Fibroblast of villous mesenchyme (primary cell): ENCODE data around the gene SLC44A1. TPM values are rescaled to one million over a fixed set of nuclear protein-coding genes. Genes with fewer than 3 reads are reported as not detected.
A peak's percentile ranks its signal among the peaks of the same experiment; 100 is the strongest.

ENCODE experiments used
- DNase-seq: peaks from one replicate; pipeline ENCODE4 v3.0.0-alpha.2; 2010; ENCODE audit warnings: low read depth
- H3K4me3 ChIP-seq: 2 replicates; pipeline ENCODE4 v1.5.1; 2011; ENCODE audit warnings: low read depth, mild to moderate bottlenecking, low read length
- total RNA-seq: library from RNA; depleted of rRNA; stranded (reverse); fragments of >200 nt; gene quantifications from 2 replicates; pipeline ENCODE4 v1.2.3, GENCODE V29; 2012
- TF ChIP-seq, protein P1 (sequence below): IDR thresholded peaks from 2 replicates; pipeline ENCODE4 v1.5.1; 2012; ENCODE audit warnings: low read depth, mild to moderate bottlenecking, low read length; ENCODE audit not compliant: insufficient read depth

Gene SLC44A1
- total RNA-seq, 1 donor: 37.1 TPM

DNA sequence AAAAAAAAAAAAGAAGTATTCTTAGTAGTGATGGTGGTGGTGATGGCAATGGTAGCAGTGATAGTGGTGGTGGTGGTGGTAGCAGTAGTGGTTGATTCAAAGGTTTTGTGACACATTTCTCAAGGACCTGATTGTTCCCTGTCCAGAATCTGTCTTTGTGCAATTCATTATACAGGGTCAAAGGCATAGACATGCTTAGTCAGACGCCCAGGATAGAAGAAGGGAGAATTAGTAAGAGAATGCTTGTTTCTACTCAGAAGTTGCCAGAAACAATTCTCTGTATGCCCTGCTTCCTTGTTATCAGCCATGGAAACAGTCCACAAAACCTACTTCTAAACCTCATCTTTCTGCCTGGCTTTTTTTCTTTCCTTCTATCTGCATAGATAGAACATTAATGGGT lies 89.4 kb downstream of the SLC44A1 start:
- DNase-seq: no peak
- TF ChIP-seq, protein P1, sequence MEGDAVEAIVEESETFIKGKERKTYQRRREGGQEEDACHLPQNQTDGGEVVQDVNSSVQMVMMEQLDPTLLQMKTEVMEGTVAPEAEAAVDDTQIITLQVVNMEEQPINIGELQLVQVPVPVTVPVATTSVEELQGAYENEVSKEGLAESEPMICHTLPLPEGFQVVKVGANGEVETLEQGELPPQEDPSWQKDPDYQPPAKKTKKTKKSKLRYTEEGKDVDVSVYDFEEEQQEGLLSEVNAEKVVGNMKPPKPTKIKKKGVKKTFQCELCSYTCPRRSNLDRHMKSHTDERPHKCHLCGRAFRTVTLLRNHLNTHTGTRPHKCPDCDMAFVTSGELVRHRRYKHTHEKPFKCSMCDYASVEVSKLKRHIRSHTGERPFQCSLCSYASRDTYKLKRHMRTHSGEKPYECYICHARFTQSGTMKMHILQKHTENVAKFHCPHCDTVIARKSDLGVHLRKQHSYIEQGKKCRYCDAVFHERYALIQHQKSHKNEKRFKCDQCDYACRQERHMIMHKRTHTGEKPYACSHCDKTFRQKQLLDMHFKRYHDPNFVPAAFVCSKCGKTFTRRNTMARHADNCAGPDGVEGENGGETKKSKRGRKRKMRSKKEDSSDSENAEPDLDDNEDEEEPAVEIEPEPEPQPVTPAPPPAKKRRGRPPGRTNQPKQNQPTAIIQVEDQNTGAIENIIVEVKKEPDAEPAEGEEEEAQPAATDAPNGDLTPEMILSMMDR: no peak
- H3K4me3 ChIP-seq: no peak overlapping the region

DNA sequence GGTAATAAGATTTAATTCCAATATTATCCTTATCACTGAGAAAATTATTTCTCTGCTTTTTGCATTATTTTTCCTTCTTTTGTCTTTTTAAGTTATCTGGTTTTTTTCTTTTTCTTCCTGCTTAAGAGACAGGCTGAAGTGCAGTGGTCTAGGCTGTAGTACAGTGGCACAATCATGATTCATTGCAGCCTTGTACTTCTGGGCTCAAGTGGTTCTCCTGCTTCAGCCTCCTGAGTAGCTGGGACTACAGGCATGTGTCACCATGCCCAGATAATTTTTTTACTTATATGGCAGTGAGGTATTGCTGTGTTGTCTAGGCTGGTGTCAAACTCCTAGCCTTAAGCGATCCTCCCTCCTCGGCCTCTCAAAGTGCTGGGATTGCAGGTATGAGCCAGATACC lies 93.9 kb downstream of the SLC44A1 start:
- TF ChIP-seq, protein P1: no peak
- no peak for DNase-seq
- no peak overlapping the region for H3K4me3 ChIP-seq

GRCh38 chr9:105339849-105340248 lies 95.4 kb downstream of the SLC44A1 start:
- no peak for DNase-seq
- TF ChIP-seq, protein P1: no peak
- no peak overlapping the region for H3K4me3 ChIP-seq

- TF ChIP-seq, protein P1: no peak
- peak; percentile 72 for DNase-seq
- peak overlapping the region; percentile 51 for H3K4me3 ChIP-seq
Observed at GRCh38 chr9:105341434-105342146, 97.1 kb downstream of the SLC44A1 start.

DNA sequence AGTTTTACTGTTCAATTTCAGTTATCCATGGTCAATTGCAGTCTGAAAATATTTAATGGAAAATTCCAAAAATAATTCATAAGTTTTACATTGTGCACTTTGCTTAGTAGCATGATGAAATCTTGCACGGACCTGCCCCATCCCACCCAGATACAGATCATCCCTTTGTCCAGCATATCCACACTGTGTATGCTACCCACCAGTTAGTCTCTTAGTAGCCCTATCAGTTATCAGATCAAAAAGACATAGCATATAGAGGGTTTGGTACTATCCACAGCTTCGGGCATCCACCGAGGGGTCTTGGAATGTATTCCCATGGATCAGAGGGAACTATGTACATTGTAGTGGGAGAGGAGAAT lies 97.7 kb downstream of the SLC44A1 start:
- H3K4me3 ChIP-seq: peak overlapping the region; percentile 51

GRCh38 chr9:105344283-105344682 lies 99.8 kb downstream of the SLC44A1 start:
- TF ChIP-seq, protein P1: no peak
- DNase-seq: peak; percentile 20

More for the DNA sequence above, 97.7 kb downstream of the SLC44A1 start:
- no peak for DNase-seq
- TF ChIP-seq, protein P1: no peak

DNA sequence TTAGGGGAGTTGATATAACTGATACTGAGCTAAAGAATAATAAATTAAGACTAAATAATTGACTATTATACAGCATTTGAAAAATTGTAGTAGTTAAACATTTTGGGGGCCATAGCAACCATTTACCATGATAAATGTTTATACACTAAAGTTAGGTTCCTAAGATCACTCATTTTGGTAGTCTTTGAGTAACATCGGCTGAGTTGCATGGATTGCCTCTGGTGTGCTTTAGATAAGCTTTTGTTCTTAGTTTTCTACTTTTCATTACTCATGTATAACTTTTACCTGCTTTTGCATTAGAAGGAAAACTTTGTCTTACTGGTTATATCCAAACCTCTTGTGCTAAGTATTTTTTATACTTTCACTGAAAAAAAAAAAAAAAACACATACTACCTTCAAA lies 101.2 kb downstream of the SLC44A1 start:
- H3K4me3 ChIP-seq: no peak overlapping the region
- TF ChIP-seq, protein P1: no peak
- DNase-seq: no peak

More at GRCh38 chr9:105344283-105344682, 99.8 kb downstream of the SLC44A1 start:
- H3K4me3 ChIP-seq: no peak overlapping the region
